ENCODE measurements around the gene PTPRM. TPM values are rescaled to one million over a fixed set of nuclear protein-coding genes. Genes with fewer than 3 reads are reported as not detected.

The PTPRM gene
- total RNA-seq, 1 experiment from 2014 or later = 14.5 TPM

GRCh38 chr18:8020132-8020846 is 453.2 kb downstream of the PTPRM start:
- no TSS peak for BruUV-seq (replicated peaks)
- no peak overlapping the region for H3K4me2 ChIP-seq (ENCODE audit: low read length)
- no peak overlapping the region for H2AFZ ChIP-seq (ENCODE audit: low read depth, low read length, poor library complexity, severe bottlenecking)
- no peak overlapping the region for H3K27ac ChIP-seq (ENCODE audit: low read depth, low read length)
- CTCF ChIA-PET = no interaction called here
- H3K4me1 ChIP-seq (ENCODE audit: control insufficient read depth in 1 of 2, insufficient read depth in 2 of 2, low read length in 2 of 2) = no peaks in the 10 kb centered on the region
- H3K36me3 ChIP-seq (ENCODE audit: control insufficient read depth in 1 of 2, insufficient read depth in 2 of 2, low read length in 2 of 2) = no peaks in the 10 kb centered on the region
- TF ChIP-seq CTCF (IDR thresholded peaks at IDR 0.05 in 2 of 3, conservative IDR thresholded peaks at IDR 0.05 in 1 of 3; ENCODE audit: borderline replicate concordance in 1 of 3, insufficient read depth in 1 of 3, low read depth in 2 of 3, low read length in 2 of 3) (no peak), EGR1 (IDR thresholded peaks at IDR 0.05; ENCODE audit: low read depth) (no peak), JUND (IDR thresholded peaks at IDR 0.05) (no peak), SRF (IDR thresholded peaks at IDR 0.05; ENCODE audit: low read depth) (no peak), POLR2A (IDR thresholded peaks at IDR 0.05; ENCODE audit: borderline replicate concordance, extremely low read depth, insufficient read depth, insufficient read length) (no peak), TCF7L2 (IDR thresholded peaks at IDR 0.05; ENCODE audit: borderline replicate concordance, extremely low read depth, insufficient read depth, insufficient read length) (no peak), REST (IDR thresholded peaks at IDR 0.05; ENCODE audit: low read depth) (no peak), ATF3 (IDR thresholded peaks at IDR 0.05) (no peak), CBX3 (IDR thresholded peaks at IDR 0.05; ENCODE audit: low read depth) (no peak), CEBPB (IDR thresholded peaks at IDR 0.05; ENCODE audit: low read depth) (no peak), ZNF274 (IDR thresholded peaks at IDR 0.05; ENCODE audit: low read depth, low read length) (no peak), RAD21 (IDR thresholded peaks at IDR 0.05; ENCODE audit: low read depth) (no peak), MAX (IDR thresholded peaks at IDR 0.05) (no peak), EZH2phosphoT487 (IDR thresholded peaks at IDR 0.05; ENCODE audit: borderline replicate concordance) (no peak), ZFX (IDR thresholded peaks at IDR 0.05) (no peak), ZBTB33 (IDR thresholded peaks at IDR 0.05; ENCODE audit: extremely low read depth, insufficient replicate concordance, low read length) (no peak), YY1 (IDR thresholded peaks at IDR 0.05; ENCODE audit: extremely low read depth, insufficient replicate concordance, low read depth, low read length) (no peak), SIN3A (IDR thresholded peaks at IDR 0.05; ENCODE audit: low read depth) (no peak), POLR2AphosphoS5 (IDR thresholded peaks at IDR 0.05; ENCODE audit: low read depth, low read length) (no peak)
- POLR2A ChIA-PET = no interaction called here
- intact Hi-C loops (cut with micrococcal nuclease) = no loop called here
- no peaks in the 10 kb centered on the region for H3K9me2 ChIP-seq (ENCODE audit: insufficient read depth)
- H3K9me3 ChIP-seq (ENCODE audit: control insufficient read depth in 1 of 2, insufficient read depth in 1 of 2, low read depth in 1 of 2, low read length in 2 of 2) = no peaks in the 10 kb centered on the region
- no peaks in the 10 kb centered on the region for H3K27me3 ChIP-seq (ENCODE audit: insufficient read depth, low read length)
- no peaks in the 10 kb centered on the region for H3K79me2 ChIP-seq (ENCODE audit: insufficient read depth, low read length)
- DNase-seq (ENCODE audit: low read depth, low spot score) (no peak), ATAC-seq (no peak)
- no peak overlapping the region for H3K4me3 ChIP-seq (replicated peaks in 1 of 2; ENCODE audit: low read depth in 1 of 2, low read length in 2 of 2)
- H4K20me1 ChIP-seq (ENCODE audit: insufficient read depth) = no peaks in the 10 kb centered on the region
- RAD21 ChIA-PET (ENCODE audit: low non-redundant PET in 1 of 2, low total read pairs in 2 of 2, uncharacterized antibody in 2 of 2, unreplicated experiment in 2 of 2) = no interaction called here
- H3K9ac ChIP-seq (ENCODE audit: low read length) = no peak overlapping the region

All from HCT116 (cell line).